DND-41 (cell line): ENCODE data around the gene ADGRD2.

Experiments used
- EZH2 ChIP-seq: IDR thresholded peaks from 3 replicates; pipeline ENCODE4 v1.6.1; 2012; ENCODE audit warnings: borderline replicate concordance, low read depth, mild to moderate bottlenecking, moderate library complexity, low read length, inconsistent platforms; ENCODE audit not compliant: severe bottlenecking
- TF ChIP-seq, protein P1 (sequence below): IDR thresholded peaks from 2 replicates; pipeline ENCODE4 v1.5.1; 2012; ENCODE audit warnings: borderline replicate concordance, low read length, moderate library complexity, mild to moderate bottlenecking; ENCODE audit not compliant: poor library complexity, severe bottlenecking; ENCODE audit errors: extremely low read depth

DNA sequence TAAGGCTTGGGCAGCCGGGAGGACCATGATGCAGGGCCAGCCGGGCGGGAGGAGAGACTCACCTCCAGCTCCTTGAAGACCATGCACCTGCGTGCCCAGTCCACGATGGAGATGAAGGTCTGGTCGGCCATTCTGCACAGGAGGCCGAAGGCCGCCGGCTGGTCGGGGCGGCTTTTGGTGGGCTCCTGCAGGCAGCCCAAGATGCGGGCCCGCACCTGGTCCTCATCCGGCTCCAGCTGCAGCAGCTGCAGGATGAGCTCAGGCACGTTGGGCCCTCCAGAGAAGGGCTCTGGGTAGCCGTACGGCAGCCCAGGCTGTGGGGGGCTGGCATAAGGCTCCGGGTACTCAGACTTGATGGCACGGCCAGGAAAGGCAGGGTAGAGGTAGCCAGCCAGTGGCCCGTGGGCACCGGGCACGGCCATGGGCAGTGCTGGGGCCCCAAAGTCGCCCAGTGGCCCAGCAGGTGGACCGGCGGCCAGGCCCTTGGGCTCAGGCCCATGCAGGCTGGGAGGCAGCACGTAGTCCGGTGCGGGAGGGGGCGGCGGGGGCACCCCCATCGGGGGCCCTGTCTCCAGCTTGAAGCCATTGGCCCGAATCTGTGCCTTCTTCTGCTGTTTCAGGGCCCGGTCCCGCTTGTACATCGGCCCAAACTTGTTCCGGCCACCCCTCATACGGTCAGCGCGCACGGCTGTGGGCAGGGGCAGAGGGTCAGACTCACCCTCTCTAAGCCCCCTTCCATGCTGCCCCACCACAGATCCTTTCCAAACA, 50.0 kb downstream of the ADGRD2 start:
- TF ChIP-seq, protein P1, sequence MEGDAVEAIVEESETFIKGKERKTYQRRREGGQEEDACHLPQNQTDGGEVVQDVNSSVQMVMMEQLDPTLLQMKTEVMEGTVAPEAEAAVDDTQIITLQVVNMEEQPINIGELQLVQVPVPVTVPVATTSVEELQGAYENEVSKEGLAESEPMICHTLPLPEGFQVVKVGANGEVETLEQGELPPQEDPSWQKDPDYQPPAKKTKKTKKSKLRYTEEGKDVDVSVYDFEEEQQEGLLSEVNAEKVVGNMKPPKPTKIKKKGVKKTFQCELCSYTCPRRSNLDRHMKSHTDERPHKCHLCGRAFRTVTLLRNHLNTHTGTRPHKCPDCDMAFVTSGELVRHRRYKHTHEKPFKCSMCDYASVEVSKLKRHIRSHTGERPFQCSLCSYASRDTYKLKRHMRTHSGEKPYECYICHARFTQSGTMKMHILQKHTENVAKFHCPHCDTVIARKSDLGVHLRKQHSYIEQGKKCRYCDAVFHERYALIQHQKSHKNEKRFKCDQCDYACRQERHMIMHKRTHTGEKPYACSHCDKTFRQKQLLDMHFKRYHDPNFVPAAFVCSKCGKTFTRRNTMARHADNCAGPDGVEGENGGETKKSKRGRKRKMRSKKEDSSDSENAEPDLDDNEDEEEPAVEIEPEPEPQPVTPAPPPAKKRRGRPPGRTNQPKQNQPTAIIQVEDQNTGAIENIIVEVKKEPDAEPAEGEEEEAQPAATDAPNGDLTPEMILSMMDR: no peak
- TF ChIP-seq EZH2: no peak
